Right hindlimb (tissue), 1 donor: ENCODE measurements around the gene MTHFD1L.

Experiments used
- DNase-seq: peaks from one replicate; pipeline ENCODE4 v3.0.0-alpha.2; 2018

Gene MTHFD1L

GRCh38 chr6:150937132-150937906 is 71.8 kb downstream of the MTHFD1L start:
- peak; percentile 75 for DNase-seq

- no peak for DNase-seq
Observed at GRCh38 chr6:150939399-150939798, 73.9 kb downstream of the MTHFD1L start.

GRCh38 chr6:150940941-150941340 is 75.4 kb downstream of the MTHFD1L start:
- DNase-seq, result peak; percentile 49

GRCh38 chr6:150949526-150949925 is 84.0 kb downstream of the MTHFD1L start:
- no peak for DNase-seq

- no peak for DNase-seq
Observed at GRCh38 chr6:150953851-150954250, 88.3 kb downstream of the MTHFD1L start.

GRCh38 chr6:150959166-150959565 is 93.7 kb downstream of the MTHFD1L start:
- DNase-seq, result peak; percentile 58

- DNase-seq, result no peak
Observed at GRCh38 chr6:150962436-150962835, 96.9 kb downstream of the MTHFD1L start.

GRCh38 chr6:150964765-150965164 is 99.3 kb downstream of the MTHFD1L start:
- no peak for DNase-seq

GRCh38 chr6:150966786-150967185 is 101.3 kb downstream of the MTHFD1L start:
- no peak for DNase-seq

- DNase-seq, result no peak
Observed at GRCh38 chr6:150967381-150967780, 101.9 kb downstream of the MTHFD1L start.

GRCh38 chr6:150967910-150968309 is 102.4 kb downstream of the MTHFD1L start:
- no peak for DNase-seq

GRCh38 chr6:150969901-150970300 is 104.4 kb downstream of the MTHFD1L start:
- DNase-seq, result no peak

- no peak for DNase-seq
Observed at GRCh38 chr6:150971219-150971618, 105.7 kb downstream of the MTHFD1L start.

- DNase-seq, result no peak
Observed at GRCh38 chr6:150975136-150975535, 109.6 kb downstream of the MTHFD1L start.

GRCh38 chr6:150977281-150977680 is 111.8 kb downstream of the MTHFD1L start:
- no peak for DNase-seq

- DNase-seq, result no peak
Observed at GRCh38 chr6:150978624-150979023, 113.1 kb downstream of the MTHFD1L start.

- no peak for DNase-seq
Observed at GRCh38 chr6:150979826-150980350, 114.4 kb downstream of the MTHFD1L start.

- DNase-seq, result peak; percentile 67
Observed at GRCh38 chr6:150981095-150981494, 115.6 kb downstream of the MTHFD1L start.

GRCh38 chr6:150981669-150982068 is 116.2 kb downstream of the MTHFD1L start:
- DNase-seq, result no peak

GRCh38 chr6:150987371-150987828 is 121.9 kb downstream of the MTHFD1L start:
- no peak for DNase-seq

GRCh38 chr6:150987855-150988464 is 122.5 kb downstream of the MTHFD1L start:
- DNase-seq, result no peak

GRCh38 chr6:150991487-150991886 is 126.0 kb downstream of the MTHFD1L start:
- no peak for DNase-seq

- DNase-seq, result no peak
Observed at GRCh38 chr6:150992262-150992661, 126.8 kb downstream of the MTHFD1L start.

GRCh38 chr6:150992703-150993102 is 127.2 kb downstream of the MTHFD1L start:
- no peak for DNase-seq
